CD4-positive, alpha-beta T cell (primary cell): ENCODE measurements around the gene TMCO5A. TPM values are rescaled to one million over a fixed set of nuclear protein-coding genes. Genes with fewer than 3 reads are reported as not detected.

ENCODE experiments used
- ATAC-seq: fragments of 200-7000 bp; cut with Tn5 transposase; one replicate; pipeline ENCODE4 v1.10.0; 2022; ENCODE audit warnings: mild to moderate bottlenecking; ENCODE audit not compliant: poor library complexity
- CTCF ChIA-PET: fragments of 350-600 bp; sonication (Branson Sonifier 250); formaldehyde crosslinking; loops from one replicate; lab custom pipeline; 2021; ENCODE audit warnings: antibody characterized with exemption, inconsistent platforms; lab: Charles Lee
- POLR2A ChIA-PET: fragments of 350-600 bp; sonication (Branson Sonifier 250); formaldehyde crosslinking; loops from one replicate; lab custom pipeline; 2021; ENCODE audit warnings: antibody characterized with exemption, inconsistent platforms; lab: Charles Lee
- DNase-seq, 14 experiments: peaks; one replicate each; pipeline ENCODE4 v3.0.0-alpha.2; 2013 to 2020; ENCODE audit warnings: mixed read lengths in 2 of 14
- H3K27ac ChIP-seq, 2 donors: one replicate each; pipeline versions ENCODE4 v1.5.1 to v1.7.0; 2013; ENCODE audit warnings: low read length in 2 of 2, low read depth in 1 of 2, mild to moderate bottlenecking in 1 of 2
- H3K27me3 ChIP-seq, 2 experiments: 1 replicate in 1 of 2; 2 replicates in 1 of 2; pipeline versions ENCODE4 v1.6.1 to v1.7.0; 2013; ENCODE audit warnings: low read length in 2 of 2, control low read depth in 1 of 2, mild to moderate bottlenecking in 1 of 2, moderate library complexity in 1 of 2; ENCODE audit not compliant: insufficient read depth in 2 of 2, control insufficient read depth in 1 of 2
- H3K36me3 ChIP-seq: one replicate; pipeline ENCODE4 v1.6.1; 2013; ENCODE audit warnings: low read length, control low read depth; ENCODE audit not compliant: insufficient read depth
- H3K4me1 ChIP-seq: one replicate; pipeline ENCODE4 v1.6.1; 2013; ENCODE audit warnings: low read length, control low read depth; ENCODE audit not compliant: insufficient read depth
- H3K4me3 ChIP-seq: one replicate; pipeline ENCODE4 v1.5.1; 2013; ENCODE audit warnings: mild to moderate bottlenecking, low read length, moderate library complexity
- H3K9me3 ChIP-seq, 2 experiments: 1 replicate in 1 of 2; 2 replicates in 1 of 2; pipeline versions ENCODE4 v1.6.1 to v1.7.0; 2013; ENCODE audit warnings: low read length in 2 of 2, mild to moderate bottlenecking in 2 of 2, control low read depth in 1 of 2, moderate library complexity in 1 of 2; ENCODE audit not compliant: control insufficient read depth in 1 of 2, insufficient read depth in 1 of 2
- H3K27ac Mint-ChIP-seq: one replicate; pipeline ENCODE4 v1.8.0; 2020; ENCODE audit warnings: mixed read lengths
- H3K27me3 Mint-ChIP-seq: one replicate; pipeline ENCODE4 v1.8.0; 2021; ENCODE audit warnings: mixed read lengths
- H3K36me3 Mint-ChIP-seq: one replicate; pipeline ENCODE4 v1.8.0; 2021; ENCODE audit warnings: low read depth, mixed read lengths
- H3K4me1 Mint-ChIP-seq: one replicate; pipeline ENCODE4 v1.8.0; 2021; ENCODE audit warnings: low read depth, mixed read lengths
- H3K4me3 Mint-ChIP-seq: one replicate; pipeline ENCODE4 v1.8.0; 2020; ENCODE audit warnings: mild to moderate bottlenecking, mixed read lengths
- H3K9me3 Mint-ChIP-seq: one replicate; pipeline ENCODE4 v1.8.0; 2020; ENCODE audit warnings: mixed read lengths
- CTCF ChIP-seq: fragments of 200-600 bp; IDR thresholded peaks from one replicate; pipeline ENCODE4 v1.8.0; 2022; ENCODE audit warnings: antibody characterized with exemption, mild to moderate bottlenecking
- intact Hi-C, 2 experiments: fragments of 100-400 bp; cut with DNase I in 1 of 2; cut with micrococcal nuclease in 1 of 2; formaldehyde crosslinking; loops; one replicate each; pipeline versions ENCODE4 v1.15.1 to v1.9.0; 2023 to 2025; cut with DNase I, micrococcal nuclease
- total RNA-seq, 174 experiments: library from RNA in 2 of 174; stranded (reverse) in 2 of 174; gene quantifications; one replicate each; pipeline ENCODE4 v1.2.3 and lab custom pipeline; 2021 to 2026

TMCO5A gene
- total RNA-seq, 2 experiments from 2014 or later = not detected

GRCh38 chr15:37973856-37974255 is 39.4 kb downstream of the TMCO5A start:
- Mint-ChIP-seq H3K27ac (no peak overlapping the region), H3K4me1 (no peaks in the 10 kb centered on the region)

GRCh38 chr15:37978231-37978630 is 43.8 kb downstream of the TMCO5A start:
- ChIA-PET CTCF (no interaction called here), POLR2A (no interaction called here)
- Mint-ChIP-seq H3K27me3 (peaks cover 5% of the 10 kb centered on the region), H3K4me3 (no peak overlapping the region), H3K4me1 (no peaks in the 10 kb centered on the region), H3K36me3 (no peaks in the 10 kb centered on the region), H3K27ac (no peak overlapping the region), H3K9me3 (peaks cover 4% of the 10 kb centered on the region)
- intact Hi-C loops = no loop called here
- H3K4me3 ChIP-seq = no peak overlapping the region
- no peak overlapping the region for H3K27ac ChIP-seq
- no peaks in the 10 kb centered on the region for H3K4me1 ChIP-seq
- TF ChIP-seq CTCF = no peak
- H3K9me3 ChIP-seq = peaks cover 0 to 18% of the 10 kb centered on the region in 2 experiments
- DNase-seq = no peak
- no peak for ATAC-seq
- H3K27me3 ChIP-seq = no peaks in the 10 kb centered on the region
- no peaks in the 10 kb centered on the region for H3K36me3 ChIP-seq

More at GRCh38 chr15:37973856-37974255, 39.4 kb downstream of the TMCO5A start:
- H3K36me3 Mint-ChIP-seq = no peaks in the 10 kb centered on the region
- peaks cover 5% of the 10 kb centered on the region for H3K27me3 Mint-ChIP-seq
- Histone ChIP-seq H3K9me3 (peaks cover 0 to 8% of the 10 kb centered on the region in 2 experiments), H3K36me3 (no peaks in the 10 kb centered on the region), H3K27me3 (no peaks in the 10 kb centered on the region), H3K4me1 (no peaks in the 10 kb centered on the region), H3K27ac (no peak overlapping the region), H3K4me3 (no peak overlapping the region)
- no peak overlapping the region for H3K4me3 Mint-ChIP-seq
- TF ChIP-seq CTCF = no peak
- peaks cover 4% of the 10 kb centered on the region for H3K9me3 Mint-ChIP-seq
- ChIA-PET POLR2A (no interaction called here), CTCF (no interaction called here)
- no peak for DNase-seq
- ATAC-seq = no peak
- intact Hi-C loops = no loop called here

- POLR2A ChIA-PET = no interaction called here
- no peak for TF ChIP-seq CTCF
- intact Hi-C loops = no loop called here
- peaks cover 4% of the 10 kb centered on the region for H3K9me3 Mint-ChIP-seq
- CTCF ChIA-PET = interaction anchor here (0.6 kb wide), 1 partner anchor 78 kb away, joined by 3 read pairs; no protein-coding TSS in a partner anchor
- Histone ChIP-seq H3K36me3 (no peaks in the 10 kb centered on the region), H3K27ac (no peak overlapping the region), H3K4me1 (no peaks in the 10 kb centered on the region), H3K27me3 (peaks cover 0 to 5% of the 10 kb centered on the region in 2 experiments), H3K9me3 (peaks cover 0 to 18% of the 10 kb centered on the region in 2 experiments), H3K4me3 (no peak overlapping the region)
- no peaks in the 10 kb centered on the region for H3K36me3 Mint-ChIP-seq
- no peak overlapping the region for H3K4me3 Mint-ChIP-seq
- H3K27me3 Mint-ChIP-seq = peaks cover 5% of the 10 kb centered on the region
- DNase-seq (no peak), ATAC-seq (no peak)
- H3K4me1 Mint-ChIP-seq = no peaks in the 10 kb centered on the region
- H3K27ac Mint-ChIP-seq = no peak overlapping the region
These were observed 45.4 kb downstream of the TMCO5A start for GRCh38 chr15:37979671-37980409.
